SU-DHL-6 (cell line): ENCODE data around the gene RAB1B.

Experiments used
- CTCF ChIP-seq: fragments of 200-600 bp; sonication (generic); IDR thresholded peaks from one replicate; pipeline ENCODE4 v1.5.1; 2017; ENCODE audit warnings: antibody characterized with exemption, mild to moderate bottlenecking, low read length, moderate library complexity; ENCODE audit not compliant: insufficient read depth, poor library complexity, severe bottlenecking
- EZH2phosphoT487 ChIP-seq: fragments of 200-600 bp; sonication (generic), shearing (Covaris generic); conservative IDR thresholded peaks from 2 replicates; pipeline ENCODE4 v1.6.1; 2018; ENCODE audit warnings: mild to moderate bottlenecking, antibody characterized with exemption, low read length, moderate library complexity, mixed read lengths

DNA sequence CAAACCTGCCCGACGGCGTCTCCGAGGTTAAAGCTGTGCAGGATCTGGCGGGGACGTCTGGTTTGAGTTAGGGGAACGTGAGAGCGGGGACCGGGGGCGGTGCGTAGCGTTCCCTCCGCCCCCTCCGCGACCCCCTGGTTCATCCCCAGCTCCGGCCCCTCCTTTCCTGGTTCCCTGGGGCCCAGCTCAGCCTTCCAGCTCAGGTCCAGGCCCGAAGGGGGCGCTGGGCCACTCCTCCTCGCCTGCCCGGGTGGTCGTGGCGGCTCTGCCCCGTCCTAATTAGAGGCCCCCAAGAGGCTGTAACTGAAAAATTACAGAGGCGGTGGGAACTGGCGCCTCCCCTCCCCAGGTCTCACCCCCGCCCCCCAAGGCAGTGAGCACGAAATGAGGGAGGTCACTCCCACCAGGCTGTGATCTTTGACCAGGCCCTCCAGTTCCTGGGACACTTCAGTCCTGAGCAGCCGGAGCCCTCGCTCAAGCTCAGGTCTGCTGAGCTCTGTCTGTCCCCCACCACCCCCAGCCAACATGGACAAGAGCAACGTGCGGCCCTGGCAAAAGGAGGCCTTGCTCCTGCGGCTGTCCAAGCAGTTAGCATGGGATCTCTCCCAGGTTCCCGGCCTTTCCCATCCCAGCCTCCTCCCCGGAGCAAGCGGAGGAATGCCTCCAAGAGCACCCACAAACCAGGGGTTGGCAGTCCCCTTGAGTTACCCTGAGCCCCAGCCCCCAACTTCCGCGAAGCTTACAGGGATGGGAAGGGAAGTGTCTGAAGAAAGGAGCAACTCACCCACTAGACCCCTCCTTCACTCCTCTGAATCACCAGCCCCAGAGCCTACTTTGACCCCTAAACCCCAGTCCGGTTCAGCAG is 45.1 kb downstream of the RAB1B start:
- TF ChIP-seq CTCF = no peak
- TF ChIP-seq EZH2phosphoT487 = no peak
